Upper lobe of left lung (tissue), 4 donors: Measurements from ENCODE around the gene ZNF680.

Experiments used
- EP300 ChIP-seq, 4 donors: sonication (generic); formaldehyde crosslinking; IDR thresholded peaks; one replicate each; pipeline ENCODE4 v1.5.1; 2017; ENCODE audit warnings: antibody characterized with exemption in 4 of 4, control low read depth in 2 of 4
- POLR2A ChIP-seq, 4 donors: fragments of 450-650 bp; IDR thresholded peaks; one replicate each; pipeline ENCODE4 v1.5.1; 2016 to 2017; ENCODE audit warnings: antibody characterized with exemption in 4 of 4, mild to moderate bottlenecking in 2 of 4
- POLR2AphosphoS5 ChIP-seq, 2 donors: sonication (generic); formaldehyde crosslinking; IDR thresholded peaks; one replicate each; pipeline ENCODE4 v1.5.1; 2017; ENCODE audit warnings: antibody characterized with exemption in 2 of 2
- TF ChIP-seq, protein P1 (sequence below), 6 experiments: fragments of 450-650 bp in 4 of 6; fragments of 200-600 bp in 2 of 6; sonication (generic) in 2 of 6; IDR thresholded peaks; one replicate each; pipeline ENCODE4 v1.5.1; 2016 to 2019; ENCODE audit warnings: antibody characterized with exemption in 6 of 6

DNA sequence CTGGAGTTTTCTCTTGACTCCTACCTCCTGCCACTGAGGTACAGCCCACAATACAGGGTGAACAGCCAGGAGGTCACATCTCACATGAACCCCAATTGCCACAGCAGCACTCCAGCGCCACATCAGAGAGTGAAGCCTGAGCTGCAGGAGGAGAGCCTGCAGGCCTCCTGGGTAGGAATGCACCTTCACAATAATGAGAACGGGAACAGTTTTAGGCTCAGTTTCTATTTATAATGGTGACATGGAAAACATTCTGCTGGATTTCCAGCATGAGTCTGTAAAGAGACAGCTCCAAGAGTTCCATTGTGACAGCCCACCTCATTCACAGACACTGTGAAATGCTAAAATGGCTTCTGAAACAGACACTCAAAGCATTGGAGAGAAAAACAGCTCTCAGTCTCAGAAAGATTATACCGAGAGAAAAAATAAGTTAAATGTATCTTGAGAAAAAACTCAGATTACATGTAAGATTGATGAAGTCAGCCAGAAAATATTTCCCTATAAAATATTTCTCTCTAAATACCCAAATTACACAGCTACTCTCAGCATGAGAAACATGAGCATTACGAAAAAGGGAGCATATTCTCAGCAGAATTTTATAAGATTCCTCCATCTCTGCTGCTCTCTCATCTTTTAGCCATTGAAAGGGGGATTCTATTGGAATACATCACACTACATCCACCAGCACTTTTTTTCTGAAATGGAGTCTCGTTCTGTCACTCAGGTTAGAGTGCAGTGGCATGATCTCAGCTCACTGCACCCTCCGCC, 11.3 kb downstream of the ZNF680 start:
- no peak for TF ChIP-seq POLR2A (IDR thresholded peaks at IDR 0.05)
- TF ChIP-seq, protein P1, sequence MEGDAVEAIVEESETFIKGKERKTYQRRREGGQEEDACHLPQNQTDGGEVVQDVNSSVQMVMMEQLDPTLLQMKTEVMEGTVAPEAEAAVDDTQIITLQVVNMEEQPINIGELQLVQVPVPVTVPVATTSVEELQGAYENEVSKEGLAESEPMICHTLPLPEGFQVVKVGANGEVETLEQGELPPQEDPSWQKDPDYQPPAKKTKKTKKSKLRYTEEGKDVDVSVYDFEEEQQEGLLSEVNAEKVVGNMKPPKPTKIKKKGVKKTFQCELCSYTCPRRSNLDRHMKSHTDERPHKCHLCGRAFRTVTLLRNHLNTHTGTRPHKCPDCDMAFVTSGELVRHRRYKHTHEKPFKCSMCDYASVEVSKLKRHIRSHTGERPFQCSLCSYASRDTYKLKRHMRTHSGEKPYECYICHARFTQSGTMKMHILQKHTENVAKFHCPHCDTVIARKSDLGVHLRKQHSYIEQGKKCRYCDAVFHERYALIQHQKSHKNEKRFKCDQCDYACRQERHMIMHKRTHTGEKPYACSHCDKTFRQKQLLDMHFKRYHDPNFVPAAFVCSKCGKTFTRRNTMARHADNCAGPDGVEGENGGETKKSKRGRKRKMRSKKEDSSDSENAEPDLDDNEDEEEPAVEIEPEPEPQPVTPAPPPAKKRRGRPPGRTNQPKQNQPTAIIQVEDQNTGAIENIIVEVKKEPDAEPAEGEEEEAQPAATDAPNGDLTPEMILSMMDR (IDR thresholded peaks at IDR 0.05) = no peak
- no peak for TF ChIP-seq EP300 (IDR thresholded peaks at IDR 0.05)
- no peak for TF ChIP-seq POLR2AphosphoS5 (IDR thresholded peaks at IDR 0.05)
